Bronchial epithelial cell (primary cell): Measurements from ENCODE around the gene DEFB113. TPM values are rescaled to one million over a fixed set of nuclear protein-coding genes. Genes with fewer than 3 reads are reported as not detected.

ENCODE experiments used
- DNase-seq: peaks from one replicate; pipeline ENCODE4 v3.0.0-alpha.2; 2010; ENCODE audit warnings: low read depth
- FAIRE-seq: peaks from 2 replicates; lab custom pipeline; 2011; peaks lifted over from hg19 to GRCh38; lab: Jason Lieb, UNC
- H3K27me3 ChIP-seq: 2 replicates; pipeline ENCODE4 v1.5.1; 2011; ENCODE audit warnings: low read length; ENCODE audit not compliant: control insufficient read depth, insufficient read depth
- H3K36me3 ChIP-seq: 2 replicates; pipeline ENCODE4 v1.5.1; 2011; ENCODE audit warnings: low read length; ENCODE audit not compliant: control insufficient read depth, insufficient read depth
- H3K4me3 ChIP-seq: 2 replicates; pipeline ENCODE4 v1.5.1; 2011; ENCODE audit warnings: mild to moderate bottlenecking, low read depth, low read length, control low read depth
- total RNA-seq: library from RNA; depleted of rRNA; stranded (reverse); fragments of >200 nt; gene quantifications from 2 replicates; pipeline ENCODE4 v1.2.1, GENCODE V29; 2014
- TF ChIP-seq, protein P1 (sequence below): IDR thresholded peaks from 2 replicates; pipeline ENCODE4 v1.5.1; 2011; ENCODE audit warnings: mild to moderate bottlenecking, moderate library complexity, low read length, control low read depth, inconsistent platforms; ENCODE audit not compliant: insufficient read depth, severe bottlenecking

The DEFB113 gene
- total RNA-seq, 1 donor from 2014 or later: not detected

DNA sequence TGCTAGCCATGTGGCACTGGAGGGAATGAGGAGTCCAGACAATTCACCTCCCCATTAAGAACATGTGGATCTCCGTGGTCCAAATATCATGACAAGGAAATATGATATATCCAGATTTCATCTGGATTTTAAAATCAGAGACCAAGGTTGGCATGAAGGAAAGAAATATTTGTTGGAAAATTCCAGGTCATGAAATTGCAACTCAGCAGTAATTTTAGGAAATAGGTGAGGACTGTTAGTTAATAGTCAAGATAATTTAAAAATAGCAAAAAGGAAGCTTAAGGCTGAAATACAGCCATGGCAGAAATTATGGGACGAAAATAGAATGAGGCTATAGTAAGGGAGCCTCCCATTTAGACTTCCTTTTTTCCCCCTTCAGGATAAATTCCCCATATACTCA is 32.4 kb downstream of the DEFB113 start:
- TF ChIP-seq, protein P1, sequence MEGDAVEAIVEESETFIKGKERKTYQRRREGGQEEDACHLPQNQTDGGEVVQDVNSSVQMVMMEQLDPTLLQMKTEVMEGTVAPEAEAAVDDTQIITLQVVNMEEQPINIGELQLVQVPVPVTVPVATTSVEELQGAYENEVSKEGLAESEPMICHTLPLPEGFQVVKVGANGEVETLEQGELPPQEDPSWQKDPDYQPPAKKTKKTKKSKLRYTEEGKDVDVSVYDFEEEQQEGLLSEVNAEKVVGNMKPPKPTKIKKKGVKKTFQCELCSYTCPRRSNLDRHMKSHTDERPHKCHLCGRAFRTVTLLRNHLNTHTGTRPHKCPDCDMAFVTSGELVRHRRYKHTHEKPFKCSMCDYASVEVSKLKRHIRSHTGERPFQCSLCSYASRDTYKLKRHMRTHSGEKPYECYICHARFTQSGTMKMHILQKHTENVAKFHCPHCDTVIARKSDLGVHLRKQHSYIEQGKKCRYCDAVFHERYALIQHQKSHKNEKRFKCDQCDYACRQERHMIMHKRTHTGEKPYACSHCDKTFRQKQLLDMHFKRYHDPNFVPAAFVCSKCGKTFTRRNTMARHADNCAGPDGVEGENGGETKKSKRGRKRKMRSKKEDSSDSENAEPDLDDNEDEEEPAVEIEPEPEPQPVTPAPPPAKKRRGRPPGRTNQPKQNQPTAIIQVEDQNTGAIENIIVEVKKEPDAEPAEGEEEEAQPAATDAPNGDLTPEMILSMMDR: no peak
- no peak for FAIRE-seq
- H3K4me3 ChIP-seq: no peak overlapping the region
- no peaks in the 10 kb centered on the region for H3K27me3 ChIP-seq
- no peak for DNase-seq
- H3K36me3 ChIP-seq: no peaks in the 10 kb centered on the region

DNA sequence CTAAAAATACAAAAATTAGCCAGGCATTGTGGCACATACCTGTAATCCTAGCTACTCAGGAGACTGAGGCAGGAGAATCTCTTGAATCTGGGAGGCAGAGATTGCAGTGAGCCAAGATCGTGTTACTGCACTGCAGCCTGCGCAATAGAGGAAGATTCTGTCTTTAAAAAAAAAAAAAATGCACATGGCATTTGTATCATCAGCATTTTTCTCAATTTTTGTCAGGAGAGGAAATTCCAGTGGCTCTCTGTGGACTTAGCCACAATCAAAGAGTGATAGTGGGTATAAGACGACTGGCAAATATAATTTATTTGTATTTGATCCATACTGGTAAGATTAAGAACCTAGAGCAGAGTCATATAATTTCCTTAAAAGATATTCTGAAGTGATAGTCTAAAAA is 34.0 kb downstream of the DEFB113 start:
- Histone ChIP-seq H3K36me3 (no peaks in the 10 kb centered on the region), H3K4me3 (no peak overlapping the region), H3K27me3 (no peaks in the 10 kb centered on the region)
- DNase-seq: no peak
- TF ChIP-seq, protein P1: no peak
- FAIRE-seq: no peak

DNA sequence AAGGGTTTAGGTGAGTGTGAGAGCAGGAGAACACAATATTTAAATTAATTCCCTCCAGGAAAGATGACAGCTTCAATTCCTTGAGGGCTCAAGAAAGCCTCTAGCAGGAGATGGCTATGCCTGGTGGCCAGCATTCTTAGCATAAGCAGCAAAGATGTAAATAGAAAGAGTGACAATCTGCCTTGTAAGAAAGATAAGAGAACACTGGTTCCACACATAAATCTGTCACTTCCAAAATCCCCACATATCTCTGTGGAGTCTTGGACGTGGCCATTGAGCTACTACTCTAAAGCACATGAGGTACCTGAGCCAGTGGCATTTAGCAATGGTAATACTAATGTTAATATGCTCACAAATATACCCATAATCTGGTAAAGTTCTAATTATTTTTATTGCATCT is 34.7 kb downstream of the DEFB113 start:
- TF ChIP-seq, protein P1: no peak
- no peak for FAIRE-seq
- no peak for DNase-seq

DNA sequence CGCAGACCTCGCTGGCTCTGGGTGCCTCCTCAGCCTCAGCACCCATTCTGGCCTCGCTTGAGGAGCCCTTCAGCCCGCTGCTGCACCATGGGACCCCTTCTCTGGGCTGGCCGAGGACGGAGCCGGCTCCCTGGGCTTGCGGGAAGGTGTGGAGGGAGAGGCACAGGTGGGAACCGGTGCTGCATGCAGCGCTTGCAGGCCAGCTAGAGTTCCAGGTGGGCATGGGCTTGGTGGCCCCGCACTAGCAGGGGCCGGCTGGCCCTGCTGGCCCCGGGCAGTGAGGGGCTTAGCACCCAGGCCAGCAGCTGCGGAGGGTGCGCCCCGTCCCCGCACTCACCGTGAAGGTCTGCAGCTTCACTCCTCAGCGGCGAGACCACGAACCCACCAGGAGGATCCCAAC is 35.9 kb downstream of the DEFB113 start:
- TF ChIP-seq, protein P1: no peak
- FAIRE-seq (no peak), DNase-seq (no peak)

More for the DNA sequence above, 34.7 kb downstream of the DEFB113 start:
- no peak overlapping the region for H3K4me3 ChIP-seq
- H3K36me3 ChIP-seq: no peaks in the 10 kb centered on the region
- H3K27me3 ChIP-seq: no peaks in the 10 kb centered on the region

DNA sequence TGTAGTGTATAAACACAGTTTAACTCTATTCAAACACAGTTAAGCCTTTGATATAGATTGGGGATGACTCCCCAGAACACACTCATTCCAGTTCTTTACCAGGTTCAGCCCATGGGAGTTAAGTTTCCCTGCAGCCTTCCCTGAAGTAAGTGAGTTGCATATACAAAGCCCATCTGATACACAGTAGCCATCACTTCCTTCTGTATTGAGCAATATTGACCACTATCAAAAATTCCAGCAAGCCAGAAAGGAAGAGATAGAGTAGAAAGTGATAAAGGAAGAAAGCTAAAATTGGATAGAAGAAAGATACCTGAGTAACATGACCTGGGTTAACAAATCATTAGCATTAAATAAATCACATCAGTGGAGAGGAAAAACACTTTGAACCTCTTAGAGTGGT is 40.1 kb downstream of the DEFB113 start:
- Histone ChIP-seq H3K4me3 (no peak overlapping the region), H3K27me3 (no peaks in the 10 kb centered on the region), H3K36me3 (no peaks in the 10 kb centered on the region)
- TF ChIP-seq, protein P1: no peak
- FAIRE-seq: no peak
- no peak for DNase-seq

More for the DNA sequence above, 35.9 kb downstream of the DEFB113 start:
- Histone ChIP-seq H3K27me3 (no peaks in the 10 kb centered on the region), H3K4me3 (no peak overlapping the region), H3K36me3 (no peaks in the 10 kb centered on the region)

DNA sequence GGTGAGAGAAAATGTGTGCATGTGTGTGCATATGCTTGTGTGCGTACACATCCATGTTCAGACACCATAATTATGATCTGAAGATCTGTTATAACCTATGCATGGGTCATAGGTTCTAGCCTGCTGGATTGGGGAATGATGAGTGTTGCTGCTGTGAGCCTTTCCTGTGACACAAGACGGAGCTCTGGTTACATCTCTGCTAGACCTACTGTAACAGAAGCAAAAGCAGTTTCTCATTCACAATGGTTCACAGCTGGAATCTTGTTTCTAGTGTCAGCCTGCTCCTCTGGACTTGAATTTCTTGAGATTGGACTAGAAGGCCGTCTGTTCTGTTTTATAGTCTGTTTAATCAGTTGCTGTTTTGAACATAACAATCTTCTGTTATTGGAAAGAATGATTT is 45.6 kb downstream of the DEFB113 start:
- no peak overlapping the region for H3K4me3 ChIP-seq
- no peak for FAIRE-seq
- H3K27me3 ChIP-seq: no peaks in the 10 kb centered on the region
- no peak for DNase-seq
- TF ChIP-seq, protein P1: no peak
- H3K36me3 ChIP-seq: no peaks in the 10 kb centered on the region
